Panc1 (cell line): ENCODE measurements around the gene STX12. TPM values are rescaled to one million over a fixed set of nuclear protein-coding genes. Genes with fewer than 3 reads are reported as not detected.

Experiments used
- ATAC-seq: fragments of 200-7000 bp; cut with Tn5 transposase; 2 replicates; pipeline ENCODE4 v1.9.1; 2020; ENCODE audit warnings: mild to moderate bottlenecking, moderate library complexity
- BruUV-seq: library from RNA; stranded (reverse); fragments of 400-500 nt; replicated peaks from 2 replicates; lab custom pipeline; 2021; lab: Mats Ljungman, UMichigan
- CTCF ChIA-PET: fragments of 300-600 bp; sonication (Branson Sonifier 250); formaldehyde crosslinking; loops from one replicate; lab custom pipeline; 2022; ENCODE audit warnings: antibody characterized with exemption; lab: Charles Lee
- POLR2A ChIA-PET: fragments of 300-600 bp; sonication (Branson Sonifier 250); formaldehyde crosslinking; loops from one replicate; lab custom pipeline; 2022; ENCODE audit warnings: antibody characterized with exemption; lab: Charles Lee
- DNase-seq: peaks from one replicate; pipeline ENCODE4 v3.0.0-alpha.2; 2010; ENCODE audit warnings: low read depth, low spot score
- H3K27ac ChIP-seq: 2 replicates; pipeline ENCODE4 v1.5.1; 2011; ENCODE audit warnings: mild to moderate bottlenecking, low read length, inconsistent platforms
- H3K27me3 ChIP-seq: fragments of 200-500 bp; sonication (Bioruptor generic); 2 replicates; pipeline ENCODE4 v1.6.0; 2014; ENCODE audit warnings: low read length, inconsistent platforms; ENCODE audit not compliant: control insufficient read depth, insufficient read depth
- H3K36me3 ChIP-seq: fragments of 200-500 bp; sonication (Bioruptor generic); 2 replicates; pipeline ENCODE4 v1.5.1; 2014; ENCODE audit warnings: inconsistent platforms, mild to moderate bottlenecking, low read length, moderate library complexity; ENCODE audit not compliant: control insufficient read depth, insufficient read depth
- H3K4me1 ChIP-seq: 2 replicates; pipeline ENCODE4 v1.5.1; 2011; ENCODE audit warnings: inconsistent platforms, mild to moderate bottlenecking, low read length, moderate library complexity; ENCODE audit not compliant: control insufficient read depth, insufficient read depth
- H3K4me3 ChIP-seq, 2 experiments: 2 replicates each; pipeline ENCODE4 v1.5.1; 2011 to 2012; ENCODE audit warnings: low read depth in 2 of 2, low read length in 2 of 2, mild to moderate bottlenecking in 2 of 2, inconsistent platforms in 1 of 2, moderate library complexity in 1 of 2
- H3K9me3 ChIP-seq: fragments of 200-500 bp; sonication (Bioruptor generic); 2 replicates; pipeline ENCODE4 v1.5.1; 2014; ENCODE audit warnings: low read depth, mild to moderate bottlenecking, inconsistent platforms, low read length, moderate library complexity; ENCODE audit not compliant: control insufficient read depth, insufficient read depth
- POLR2AphosphoS5 ChIP-seq: IDR thresholded peaks from 2 replicates; pipeline ENCODE4 v1.6.1; 2012; ENCODE audit warnings: mild to moderate bottlenecking, low read depth, low read length, moderate library complexity
- REST ChIP-seq, 2 experiments: IDR thresholded peaks; 2 replicates each; pipeline ENCODE4 v1.6.1; 2011 to 2012; ENCODE audit warnings: low read depth in 2 of 2, control low read depth in 1 of 2, low read length in 1 of 2, mild to moderate bottlenecking in 1 of 2, moderate library complexity in 1 of 2; ENCODE audit not compliant: insufficient read depth in 1 of 2
- SIN3A ChIP-seq: IDR thresholded peaks from 2 replicates; pipeline ENCODE4 v1.6.1; 2012; ENCODE audit warnings: low read depth, mild to moderate bottlenecking, low read length, moderate library complexity, borderline replicate concordance; ENCODE audit not compliant: insufficient read depth
- TCF7L2 ChIP-seq: IDR thresholded peaks from 2 replicates; pipeline ENCODE4 v1.6.1; 2011; ENCODE audit warnings: mild to moderate bottlenecking, low read depth, low read length, inconsistent platforms
- in situ Hi-C: cut with HindIII; loops from 2 replicates; pipeline ENCODE4 v1.10.0; 2016; ENCODE audit warnings: low sequenced_read_pairs, low pct_unique_long_range_greater_than_20kb
- intact Hi-C: fragments of 100-400 bp; cut with micrococcal nuclease; formaldehyde crosslinking; loops from one replicate; pipeline ENCODE4 v1.10.0; 2022; ENCODE audit not compliant: unreplicated experiment
- total RNA-seq: library from RNA; stranded (reverse); gene quantifications from one replicate; pipeline ENCODE4 v1.2.1, GENCODE V29; 2021; ENCODE audit not compliant: unreplicated experiment
- TF ChIP-seq, protein P1 (sequence below): fragments of 450-650 bp; IDR thresholded peaks from 2 replicates; pipeline ENCODE4 v1.5.1; 2017; ENCODE audit warnings: mild to moderate bottlenecking

The STX12 gene
- total RNA-seq, 1 experiment from 2014 or later = 25.3 TPM

DNA sequence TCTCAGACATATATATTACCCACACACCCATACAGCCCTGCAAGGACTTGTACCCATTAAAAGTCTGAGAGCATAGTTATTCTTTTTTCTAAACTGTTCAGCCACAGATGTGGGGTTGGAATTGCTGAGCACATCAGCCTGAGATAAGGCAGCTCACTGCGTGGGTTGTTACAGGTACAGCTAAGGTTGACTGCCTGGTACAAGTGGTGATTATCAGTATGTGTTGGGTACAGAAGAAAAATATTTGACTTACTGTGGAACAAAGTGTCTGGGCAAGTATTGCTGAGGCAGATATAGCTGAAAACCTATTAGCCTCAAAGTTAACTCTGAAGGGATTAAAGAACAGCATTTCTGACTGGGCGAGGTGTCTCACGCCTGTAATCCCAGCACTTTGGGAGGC is 5.0 kb downstream of the STX12 start:
- DNase-seq (no peak), ATAC-seq (no peak)
- Histone ChIP-seq H3K27ac (no peak overlapping the region), H3K4me3 (no peak overlapping the region), H3K4me1 (no peaks in the 10 kb centered on the region), H3K9me3 (no peaks in the 10 kb centered on the region), H3K27me3 (no peaks in the 10 kb centered on the region), H3K36me3 (no peaks in the 10 kb centered on the region; the same call in 1 of the 2 replicates)
- no peak for TF ChIP-seq POLR2AphosphoS5
- TF ChIP-seq REST (IDR thresholded peaks at IDR 0.05; ENCODE audit: insufficient read depth in 1 of 2, low read depth in 2 of 2, low read length in 1 of 2) = no peak
- TF ChIP-seq, protein P1, sequence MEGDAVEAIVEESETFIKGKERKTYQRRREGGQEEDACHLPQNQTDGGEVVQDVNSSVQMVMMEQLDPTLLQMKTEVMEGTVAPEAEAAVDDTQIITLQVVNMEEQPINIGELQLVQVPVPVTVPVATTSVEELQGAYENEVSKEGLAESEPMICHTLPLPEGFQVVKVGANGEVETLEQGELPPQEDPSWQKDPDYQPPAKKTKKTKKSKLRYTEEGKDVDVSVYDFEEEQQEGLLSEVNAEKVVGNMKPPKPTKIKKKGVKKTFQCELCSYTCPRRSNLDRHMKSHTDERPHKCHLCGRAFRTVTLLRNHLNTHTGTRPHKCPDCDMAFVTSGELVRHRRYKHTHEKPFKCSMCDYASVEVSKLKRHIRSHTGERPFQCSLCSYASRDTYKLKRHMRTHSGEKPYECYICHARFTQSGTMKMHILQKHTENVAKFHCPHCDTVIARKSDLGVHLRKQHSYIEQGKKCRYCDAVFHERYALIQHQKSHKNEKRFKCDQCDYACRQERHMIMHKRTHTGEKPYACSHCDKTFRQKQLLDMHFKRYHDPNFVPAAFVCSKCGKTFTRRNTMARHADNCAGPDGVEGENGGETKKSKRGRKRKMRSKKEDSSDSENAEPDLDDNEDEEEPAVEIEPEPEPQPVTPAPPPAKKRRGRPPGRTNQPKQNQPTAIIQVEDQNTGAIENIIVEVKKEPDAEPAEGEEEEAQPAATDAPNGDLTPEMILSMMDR = no peak
- TF ChIP-seq SIN3A = no peak
- no peak for TF ChIP-seq TCF7L2
- ChIA-PET CTCF (no interaction called here), POLR2A (interaction anchor here (0.7 kb wide), 1 partner anchor 15 kb away, joined by 4 read pairs; no protein-coding TSS in a partner anchor)
- intact Hi-C loops = no loop called here
- in situ Hi-C loops = no loop called here
- no TSS peak for BruUV-seq

DNA sequence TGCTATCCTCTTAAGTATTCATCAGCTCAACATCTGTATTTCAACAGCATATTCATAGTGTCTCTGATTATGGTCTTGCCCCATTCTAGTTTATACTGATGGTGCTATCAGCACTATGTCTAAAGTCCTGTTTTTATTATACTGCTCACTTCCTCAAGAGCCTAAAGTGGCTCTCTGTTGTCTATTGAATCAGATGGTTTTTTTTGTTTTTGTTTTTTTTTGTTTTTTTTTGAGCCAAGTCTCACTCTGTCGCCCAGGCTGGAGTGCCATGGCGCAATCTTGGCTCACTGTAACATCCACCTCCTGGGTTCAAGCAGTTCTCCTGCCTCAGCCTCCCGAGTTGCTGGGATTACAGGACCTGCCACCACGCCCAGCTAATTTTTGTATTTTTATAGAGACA is 6.1 kb downstream of the STX12 start:
- ATAC-seq (no peak), DNase-seq (no peak)
- H3K27me3 ChIP-seq = no peaks in the 10 kb centered on the region
- in situ Hi-C loops = no loop called here
- CTCF ChIA-PET = no interaction called here
- intact Hi-C loops = no loop called here
- H3K4me1 ChIP-seq = no peaks in the 10 kb centered on the region
- no peak overlapping the region for H3K27ac ChIP-seq
- no peaks in the 10 kb centered on the region for H3K9me3 ChIP-seq
- H3K4me3 ChIP-seq = no peak overlapping the region
- TF ChIP-seq TCF7L2 (no peak), REST (IDR thresholded peaks at IDR 0.05; ENCODE audit: insufficient read depth in 1 of 2, low read depth in 2 of 2, low read length in 1 of 2) (no peak)
- H3K36me3 ChIP-seq = no peaks in the 10 kb centered on the region
- POLR2A ChIA-PET = no interaction called here
- no TSS peak for BruUV-seq
